ENCODE data around the gene TSHZ2. TPM values are rescaled to one million over a fixed set of nuclear protein-coding genes. Genes with fewer than 3 reads are reported as not detected.

Gene TSHZ2
- total and polyA plus RNA-seq, 2 of the 4 experiments (the other 2 are of a cell fraction) = under 0.01 to 0.02 TPM

GRCh38 chr20:53226826-53227225 lies 254.7 kb downstream of the TSHZ2 start:
- Histone ChIP-seq H3K9ac (ENCODE audit: low read depth, low read length) (no peak overlapping the region), H3K79me1 (ENCODE audit: low read depth in 1 of 2, low read length in 2 of 2) (no peaks in the 10 kb centered on the region), H2AK9ac (replicated peaks; ENCODE audit: low read depth, low read length, poor library complexity) (no peak overlapping the region), H4K20me1 (ENCODE audit: insufficient read depth, low read length) (no peaks in the 10 kb centered on the region), H3K36me3 (ENCODE audit: control insufficient read depth, insufficient read depth, low read length) (no peaks in the 10 kb centered on the region), H2BK15ac (ENCODE audit: low read depth, low read length) (no peak overlapping the region), H3K4ac (ENCODE audit: low read depth, low read length) (no peak overlapping the region), H3K18ac (ENCODE audit: low read depth, low read length) (no peak overlapping the region; the same call in 1 of the 2 replicates), H3K56ac (ENCODE audit: extremely low read depth, insufficient read depth, low read length) (no peak overlapping the region), H3K14ac (replicated peaks; ENCODE audit: low read depth, low read length) (no peak overlapping the region), H3K27ac (ENCODE audit: insufficient read depth, low read length) (no peak overlapping the region), H3K27me3 (ENCODE audit: control insufficient read depth, insufficient read depth, low read length) (no peaks in the 10 kb centered on the region), H3K4me2 (ENCODE audit: low read depth, low read length) (no peak overlapping the region), H2BK120ac (ENCODE audit: low read depth, low read length) (no peak overlapping the region), H4K5ac (ENCODE audit: low read depth, low read length) (no peak overlapping the region), H4K91ac (ENCODE audit: insufficient read depth, low read depth, low read length) (no peak overlapping the region), H3K9me1 (ENCODE audit: insufficient read depth, low read length) (no peaks in the 10 kb centered on the region), H2BK5ac (ENCODE audit: low read depth, low read length, poor library complexity, severe bottlenecking) (no peak overlapping the region), H2AK5ac (ENCODE audit: low read depth, low read length) (no peak overlapping the region), H3K23ac (ENCODE audit: low read depth, low read length) (no peak overlapping the region), H3K4me1 (ENCODE audit: control insufficient read depth, insufficient read depth, low read length) (no peaks in the 10 kb centered on the region; the same call in 1 of the 2 replicates), H4K8ac (ENCODE audit: low read depth in 2 of 2, low read length in 2 of 2) (no peak overlapping the region), H3K4me3 (ENCODE audit: insufficient read depth, low read depth, low read length) (no peak overlapping the region), H2BK20ac (ENCODE audit: low read depth, low read length) (no peak overlapping the region), H2AFZ (replicated peaks; ENCODE audit: low read length, poor library complexity) (no peak overlapping the region), H3K9me3 (ENCODE audit: control insufficient read depth, insufficient read depth, low read length) (no peaks in the 10 kb centered on the region)
- no CpG with 5 or more reads among the region's 7 CpGs for WGBS, 2 experiments (ENCODE audit: extremely low coverage in 2 of 2, insufficient read length in 1 of 2)
- in situ Hi-C loops (cut with MboI; ENCODE audit: low sequenced_read_pairs) = no loop called here
- dilution Hi-C loops (cut with HindIII; ENCODE audit: low sequenced_read_pairs, unreplicated experiment) = no loop called here
- intact Hi-C loops (cut with micrococcal nuclease) = no loop called here
- DNase-seq (no peak), ATAC-seq (ENCODE audit: low read depth) (no peak; the same call in 1 of the 2 replicates)
- CTCF ChIA-PET = interaction anchor here (0.6 kb wide), 1 partner anchor 794 kb away, joined by 4 read pairs; no protein-coding TSS in a partner anchor
- no peak for TF ChIP-seq CEBPB (IDR thresholded peaks at IDR 0.05; ENCODE audit: low read depth, low read length)
- no peak for TF ChIP-seq MXI1 (IDR thresholded peaks at IDR 0.05; ENCODE audit: borderline replicate concordance, low read depth, low read length)
- no peak for TF ChIP-seq MAZ (IDR thresholded peaks at IDR 0.05; ENCODE audit: borderline replicate concordance, low read depth, low read length)
- no peak for TF ChIP-seq BHLHE40 (IDR thresholded peaks at IDR 0.05; ENCODE audit: low read depth, low read length)
- TF ChIP-seq POLR2A (IDR thresholded peaks at IDR 0.05; ENCODE audit: low read depth, low read length) = no peak
- no peak for TF ChIP-seq MAFK (IDR thresholded peaks at IDR 0.05; ENCODE audit: low read depth, low read length)
- no peak for TF ChIP-seq ELK1 (IDR thresholded peaks at IDR 0.05; ENCODE audit: borderline replicate concordance, low read depth, low read length)
- TF ChIP-seq CTCF (conservative IDR thresholded peaks at IDR 0.05; ENCODE audit: low read depth, low read length) = no peak
- TF ChIP-seq CHD1 (IDR thresholded peaks at IDR 0.05; ENCODE audit: low read depth, low read length) = no peak
- POLR2A ChIA-PET (ENCODE audit: unreplicated experiment) = no interaction called here
- BruUV-seq (replicated peaks) = no TSS peak

Measured in IMR-90 (cell line).